ENCODE data around the gene CMA1.

DNA sequence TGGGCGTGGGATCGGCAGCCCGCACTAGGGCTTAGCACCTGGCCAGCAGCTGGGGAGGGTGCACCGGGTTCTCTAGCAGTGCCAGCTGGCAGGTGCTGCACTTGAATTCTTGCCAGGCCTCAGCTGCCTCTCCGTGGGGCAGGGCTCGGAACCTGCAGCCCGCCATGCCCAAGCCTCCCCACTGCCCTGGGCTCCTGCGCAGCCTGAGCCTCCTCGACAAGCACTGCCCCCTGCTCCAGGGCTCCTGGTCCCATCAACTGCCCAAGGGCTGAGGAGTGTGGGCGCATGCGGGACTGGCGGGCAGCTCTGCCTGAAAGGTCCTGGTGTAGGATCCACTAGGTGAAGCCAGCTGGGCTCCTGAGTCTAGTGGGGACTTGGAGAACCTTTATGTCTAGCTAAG lies 34.9 kb downstream of the CMA1 start:
- TF ChIP-seq, protein P1, sequence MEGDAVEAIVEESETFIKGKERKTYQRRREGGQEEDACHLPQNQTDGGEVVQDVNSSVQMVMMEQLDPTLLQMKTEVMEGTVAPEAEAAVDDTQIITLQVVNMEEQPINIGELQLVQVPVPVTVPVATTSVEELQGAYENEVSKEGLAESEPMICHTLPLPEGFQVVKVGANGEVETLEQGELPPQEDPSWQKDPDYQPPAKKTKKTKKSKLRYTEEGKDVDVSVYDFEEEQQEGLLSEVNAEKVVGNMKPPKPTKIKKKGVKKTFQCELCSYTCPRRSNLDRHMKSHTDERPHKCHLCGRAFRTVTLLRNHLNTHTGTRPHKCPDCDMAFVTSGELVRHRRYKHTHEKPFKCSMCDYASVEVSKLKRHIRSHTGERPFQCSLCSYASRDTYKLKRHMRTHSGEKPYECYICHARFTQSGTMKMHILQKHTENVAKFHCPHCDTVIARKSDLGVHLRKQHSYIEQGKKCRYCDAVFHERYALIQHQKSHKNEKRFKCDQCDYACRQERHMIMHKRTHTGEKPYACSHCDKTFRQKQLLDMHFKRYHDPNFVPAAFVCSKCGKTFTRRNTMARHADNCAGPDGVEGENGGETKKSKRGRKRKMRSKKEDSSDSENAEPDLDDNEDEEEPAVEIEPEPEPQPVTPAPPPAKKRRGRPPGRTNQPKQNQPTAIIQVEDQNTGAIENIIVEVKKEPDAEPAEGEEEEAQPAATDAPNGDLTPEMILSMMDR (IDR thresholded peaks at IDR 0.05): no peak
- TF ChIP-seq EP300 (IDR thresholded peaks at IDR 0.05; ENCODE audit: low read depth) (no peak), POLR2A (IDR thresholded peaks at IDR 0.05) (no peak)
